Colonic mucosa (tissue), 4 donors: ENCODE data around the gene FLRT2. TPM values are rescaled to one million over a fixed set of nuclear protein-coding genes. Genes with fewer than 3 reads are reported as not detected.

Experiments used
- DNase-seq: peaks from one replicate; pipeline ENCODE4 v3.0.0-alpha.2; 2020
- H3K27ac ChIP-seq: fragments of 200-600 bp; one replicate; pipeline ENCODE4 v1.8.0; 2021
- H3K27me3 ChIP-seq: fragments of 200-600 bp; one replicate; pipeline ENCODE4 v1.8.0; 2021
- H3K36me3 ChIP-seq: fragments of 200-600 bp; one replicate; pipeline ENCODE4 v1.8.0; 2021
- H3K4me1 ChIP-seq: fragments of 200-600 bp; one replicate; pipeline ENCODE4 v1.8.0; 2021; ENCODE audit warnings: mild to moderate bottlenecking
- H3K4me3 ChIP-seq: fragments of 200-600 bp; one replicate; pipeline ENCODE4 v1.8.0; 2021
- H3K9ac ChIP-seq, 2 donors: one replicate each; pipeline ENCODE4 v1.7.0; 2013; ENCODE audit warnings: control low read depth in 2 of 2, low read depth in 2 of 2, low read length in 2 of 2
- H3K9me3 ChIP-seq: fragments of 200-600 bp; one replicate; pipeline ENCODE4 v1.8.0; 2021
- intact Hi-C: fragments of 100-400 bp; cut with DNase I; formaldehyde crosslinking; loops from one replicate; pipeline ENCODE4 v1.14.1; 2022
- total RNA-seq, 2 donors: library from RNA; stranded (reverse); fragmentation: NEBNext Ultra II Directional in 1 of 2; extraction: Animal tissue kit (Norgen Biotek cat#: 25700) in 1 of 2; gene quantifications; one replicate each; pipeline ENCODE4 v1.2.1, GENCODE V29; 2021
- TF ChIP-seq, protein P1 (sequence below): fragments of 200-600 bp; IDR thresholded peaks from one replicate; pipeline ENCODE4 v1.8.0; 2022; ENCODE audit warnings: antibody characterized with exemption, mild to moderate bottlenecking
- donor health status: healthy.
- donor health status: DM: no; HTN: no; CAD: no.
- donor health status: DM: no; HTN: no; CAD: no.

FLRT2 gene
- total RNA-seq, 2 donors from 2014 or later: 2.1 to 3.0 TPM

DNA sequence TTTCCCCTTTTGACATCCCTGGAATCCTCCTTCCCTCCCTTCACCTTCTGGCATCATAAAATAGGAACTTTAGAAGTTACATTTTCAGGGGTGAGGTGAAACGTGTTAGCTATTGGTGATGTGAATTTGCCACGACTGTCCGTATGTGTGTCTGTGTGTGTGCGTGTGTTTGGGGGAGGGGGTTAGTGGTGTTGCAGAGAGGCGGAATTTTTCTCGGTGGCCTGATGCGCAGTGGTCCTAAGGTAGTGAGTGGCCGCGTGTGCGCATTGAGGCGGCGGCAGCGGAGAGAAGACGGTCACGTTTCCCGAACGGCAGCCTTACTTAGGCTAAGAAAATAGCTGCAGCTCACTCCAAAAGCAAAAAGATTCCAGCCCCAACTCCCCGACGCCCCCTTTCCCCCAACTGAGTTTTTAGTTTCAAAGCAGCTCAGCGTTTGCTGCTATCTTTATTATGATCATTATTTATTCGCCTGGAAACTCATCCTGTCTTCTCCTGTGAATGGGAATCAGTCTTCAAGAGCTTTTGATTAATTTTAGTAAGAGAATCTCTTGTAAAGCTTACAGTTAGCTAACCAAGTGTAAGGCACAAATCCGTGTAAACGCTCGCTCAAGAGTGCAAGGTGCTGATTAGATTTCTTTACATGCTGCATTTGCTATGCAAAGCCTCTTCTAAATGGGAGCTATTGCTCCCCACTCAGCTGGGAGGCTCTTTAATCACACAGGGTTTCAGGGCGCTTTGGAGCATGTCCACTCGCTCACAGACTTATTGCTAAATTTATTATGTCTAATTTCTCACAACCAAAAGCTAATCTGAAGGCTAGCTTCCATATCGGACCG is 4.7 kb downstream of the FLRT2 start:
- H3K27me3 ChIP-seq: no peaks in the 10 kb centered on the region
- H3K4me3 ChIP-seq: peak overlapping the region; percentile 19
- TF ChIP-seq, protein P1, sequence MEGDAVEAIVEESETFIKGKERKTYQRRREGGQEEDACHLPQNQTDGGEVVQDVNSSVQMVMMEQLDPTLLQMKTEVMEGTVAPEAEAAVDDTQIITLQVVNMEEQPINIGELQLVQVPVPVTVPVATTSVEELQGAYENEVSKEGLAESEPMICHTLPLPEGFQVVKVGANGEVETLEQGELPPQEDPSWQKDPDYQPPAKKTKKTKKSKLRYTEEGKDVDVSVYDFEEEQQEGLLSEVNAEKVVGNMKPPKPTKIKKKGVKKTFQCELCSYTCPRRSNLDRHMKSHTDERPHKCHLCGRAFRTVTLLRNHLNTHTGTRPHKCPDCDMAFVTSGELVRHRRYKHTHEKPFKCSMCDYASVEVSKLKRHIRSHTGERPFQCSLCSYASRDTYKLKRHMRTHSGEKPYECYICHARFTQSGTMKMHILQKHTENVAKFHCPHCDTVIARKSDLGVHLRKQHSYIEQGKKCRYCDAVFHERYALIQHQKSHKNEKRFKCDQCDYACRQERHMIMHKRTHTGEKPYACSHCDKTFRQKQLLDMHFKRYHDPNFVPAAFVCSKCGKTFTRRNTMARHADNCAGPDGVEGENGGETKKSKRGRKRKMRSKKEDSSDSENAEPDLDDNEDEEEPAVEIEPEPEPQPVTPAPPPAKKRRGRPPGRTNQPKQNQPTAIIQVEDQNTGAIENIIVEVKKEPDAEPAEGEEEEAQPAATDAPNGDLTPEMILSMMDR: no peak
- DNase-seq: no peak
- no peak overlapping the region for H3K27ac ChIP-seq
- H3K36me3 ChIP-seq: no peaks in the 10 kb centered on the region
- no peaks in the 10 kb centered on the region for H3K9me3 ChIP-seq
- H3K4me1 ChIP-seq: no peaks in the 10 kb centered on the region
- H3K9ac ChIP-seq: no peak overlapping the region
- intact Hi-C loops: no loop called here

DNA sequence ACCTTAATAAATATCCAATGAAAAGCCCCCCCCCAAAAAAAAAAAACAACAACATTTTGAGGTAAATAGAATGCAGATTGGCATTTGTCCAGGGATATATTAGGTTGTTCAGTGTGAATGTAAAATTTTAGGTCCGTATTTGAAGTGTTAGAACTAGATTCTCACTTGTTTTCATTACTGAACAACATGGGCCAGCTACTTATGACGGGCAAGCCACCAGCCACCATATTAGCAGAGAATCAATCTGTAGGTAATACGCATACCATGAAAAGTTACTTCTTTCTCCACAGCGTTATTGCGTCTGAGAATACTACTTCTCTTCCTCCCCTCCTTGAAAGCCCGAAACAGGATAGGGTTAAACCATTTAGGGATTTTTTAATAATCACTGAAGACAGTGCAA is 5.4 kb downstream of the FLRT2 start:
- DNase-seq: no peak
- no peaks in the 10 kb centered on the region for H3K27me3 ChIP-seq
- H3K27ac ChIP-seq: no peak overlapping the region
- H3K4me3 ChIP-seq: no peak overlapping the region
- TF ChIP-seq, protein P1: no peak
- H3K9me3 ChIP-seq: no peaks in the 10 kb centered on the region
- intact Hi-C loops: no loop called here
- H3K4me1 ChIP-seq: no peaks in the 10 kb centered on the region
- no peaks in the 10 kb centered on the region for H3K36me3 ChIP-seq
- H3K9ac ChIP-seq: no peak overlapping the region

DNA sequence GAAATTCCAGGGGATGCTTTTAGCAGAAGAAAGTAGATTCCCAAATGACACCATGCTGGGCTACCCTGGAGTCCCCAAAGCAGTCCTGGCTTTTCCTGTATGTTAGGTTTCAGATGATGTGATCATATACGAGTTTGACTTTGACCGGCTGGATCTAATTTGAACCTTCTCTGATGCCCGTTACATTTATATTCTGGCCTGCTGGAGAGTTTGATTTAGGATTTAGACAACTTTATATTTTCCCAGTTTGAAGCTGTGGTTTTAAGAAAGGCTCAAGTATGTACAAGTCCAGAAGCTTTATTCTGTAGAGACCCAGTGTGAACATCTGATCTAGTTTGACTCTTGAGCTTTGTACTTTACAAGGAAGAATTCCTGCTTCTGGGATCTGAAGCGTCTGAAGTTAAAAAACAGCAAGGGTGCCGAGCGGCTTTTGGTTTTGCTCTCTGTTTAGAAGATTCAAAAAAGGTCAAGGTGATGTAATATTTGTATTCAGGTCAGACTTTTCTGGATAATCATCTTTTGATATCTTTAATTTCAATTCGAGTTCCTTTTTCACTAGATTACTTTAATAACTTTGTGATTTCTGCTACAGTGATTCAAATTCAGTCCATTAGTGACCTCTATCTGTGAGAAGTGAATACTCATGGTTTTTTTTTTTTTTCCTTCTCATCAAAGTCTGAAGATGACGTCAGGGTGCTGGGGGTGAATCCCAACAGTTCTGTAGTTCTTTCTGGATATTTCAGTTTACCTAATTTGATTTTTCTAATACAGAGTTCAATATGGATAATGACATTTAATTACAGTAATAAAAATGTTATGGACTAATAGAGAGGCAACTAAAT is 6.3 kb downstream of the FLRT2 start:
- no peak overlapping the region for H3K4me3 ChIP-seq
- H3K36me3 ChIP-seq: no peaks in the 10 kb centered on the region
- intact Hi-C loops: no loop called here
- no peak overlapping the region for H3K27ac ChIP-seq
- H3K9ac ChIP-seq: no peak overlapping the region
- DNase-seq: no peak
- no peaks in the 10 kb centered on the region for H3K27me3 ChIP-seq
- H3K4me1 ChIP-seq: no peaks in the 10 kb centered on the region
- TF ChIP-seq, protein P1: no peak
- no peaks in the 10 kb centered on the region for H3K9me3 ChIP-seq

DNA sequence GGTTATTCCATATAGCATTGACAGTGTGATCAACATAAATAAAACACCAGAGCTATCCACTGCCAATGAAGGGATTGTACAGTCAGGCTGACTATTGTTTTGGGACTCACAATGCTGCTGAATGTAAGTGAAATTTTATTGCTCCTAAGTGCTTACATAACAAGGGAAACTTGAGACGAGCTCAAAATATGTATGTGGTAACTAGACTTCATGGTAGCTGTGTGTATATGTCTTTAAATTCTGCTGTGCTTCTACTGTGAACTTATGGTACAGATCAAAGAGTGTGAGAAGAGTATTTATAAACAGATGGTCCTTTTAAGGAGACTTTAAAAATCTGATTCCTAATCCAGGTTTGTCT is 6.9 kb downstream of the FLRT2 start:
- TF ChIP-seq, protein P1: no peak
- Histone ChIP-seq H3K36me3 (no peaks in the 10 kb centered on the region), H3K4me1 (no peaks in the 10 kb centered on the region), H3K9me3 (no peaks in the 10 kb centered on the region), H3K27ac (no peak overlapping the region), H3K27me3 (no peaks in the 10 kb centered on the region), H3K9ac (no peak overlapping the region), H3K4me3 (no peak overlapping the region)
- intact Hi-C loops: no loop called here
- DNase-seq: no peak

DNA sequence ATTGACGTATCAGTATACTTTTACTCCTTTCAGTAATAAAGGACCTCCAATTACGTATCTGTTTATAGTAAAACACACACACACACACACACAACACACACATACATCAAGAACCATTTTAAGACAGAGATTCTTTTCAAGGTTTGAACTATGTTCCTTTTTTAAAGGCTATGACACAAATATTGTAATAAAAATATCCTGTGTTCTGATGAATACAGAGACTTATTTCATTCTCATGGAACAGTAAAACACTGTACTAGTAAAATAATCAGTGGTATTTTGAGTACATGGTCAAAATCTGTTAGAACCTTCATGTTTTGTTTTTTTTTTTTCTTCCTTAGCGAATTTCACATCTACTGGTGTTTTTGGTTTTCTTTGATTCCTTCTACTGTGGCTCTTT is 7.6 kb downstream of the FLRT2 start:
- DNase-seq: no peak
- H3K9ac ChIP-seq: no peak overlapping the region
- H3K27me3 ChIP-seq: no peaks in the 10 kb centered on the region
- intact Hi-C loops: no loop called here
- H3K27ac ChIP-seq: no peak overlapping the region
- H3K9me3 ChIP-seq: no peaks in the 10 kb centered on the region
- H3K36me3 ChIP-seq: no peaks in the 10 kb centered on the region
- no peaks in the 10 kb centered on the region for H3K4me1 ChIP-seq
- TF ChIP-seq, protein P1: no peak
- no peak overlapping the region for H3K4me3 ChIP-seq
